Stimulated activated CD4-positive, alpha-beta T cell treated with anti-CD3 and anti-CD28 coated beads, Interleukin-2, amount 100 ng/mL, for 48 hours (primary cell): ENCODE data around the gene IL4R.

ENCODE experiments used
- DNase-seq, 2 donors: peaks; one replicate each; pipeline ENCODE4 v3.0.0-alpha.2; 2020

The IL4R gene

DNA sequence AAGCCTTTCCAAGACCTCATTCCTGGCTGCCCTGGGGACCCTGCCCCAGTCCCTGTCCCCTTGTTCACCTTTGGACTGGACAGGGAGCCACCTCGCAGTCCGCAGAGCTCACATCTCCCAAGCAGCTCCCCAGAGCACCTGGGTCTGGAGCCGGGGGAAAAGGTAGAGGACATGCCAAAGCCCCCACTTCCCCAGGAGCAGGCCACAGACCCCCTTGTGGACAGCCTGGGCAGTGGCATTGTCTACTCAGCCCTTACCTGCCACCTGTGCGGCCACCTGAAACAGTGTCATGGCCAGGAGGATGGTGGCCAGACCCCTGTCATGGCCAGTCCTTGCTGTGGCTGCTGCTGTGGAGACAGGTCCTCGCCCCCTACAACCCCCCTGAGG lies 49.5 kb downstream of the IL4R start:
- DNase-seq, result no peak

- no peak for DNase-seq
Observed at GRCh38 chr16:27363797-27364196, 50.0 kb downstream of the IL4R start.

DNA sequence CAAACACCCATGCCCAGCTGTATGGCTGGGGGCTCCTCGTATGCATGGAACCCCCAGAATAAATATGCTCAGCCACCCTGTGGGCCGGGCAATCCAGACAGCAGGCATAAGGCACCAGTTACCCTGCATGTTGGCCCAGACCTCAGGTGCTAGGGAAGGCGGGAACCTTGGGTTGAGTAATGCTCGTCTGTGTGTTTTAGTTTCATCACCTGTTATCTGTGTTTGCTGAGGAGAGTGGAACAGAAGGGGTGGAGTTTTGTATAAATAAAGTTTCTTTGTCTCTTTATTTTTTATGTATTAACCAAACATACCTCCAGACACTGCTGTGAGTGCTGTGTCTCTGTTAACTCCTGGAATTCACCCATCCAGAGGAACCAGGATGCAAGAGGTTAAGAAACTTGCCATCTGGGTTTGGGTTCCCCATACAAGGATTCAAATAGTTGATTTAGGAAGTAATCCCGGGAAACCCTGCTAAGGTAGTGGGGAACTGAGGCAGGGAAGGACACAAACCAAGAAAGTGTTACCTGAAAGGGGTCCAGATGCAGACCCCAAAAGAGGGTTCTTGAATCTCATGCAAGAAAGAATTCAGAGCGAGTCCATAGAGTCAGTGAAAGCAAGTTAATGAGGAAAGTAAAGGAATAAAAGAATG lies 50.8 kb downstream of the IL4R start:
- no peak for DNase-seq

DNA sequence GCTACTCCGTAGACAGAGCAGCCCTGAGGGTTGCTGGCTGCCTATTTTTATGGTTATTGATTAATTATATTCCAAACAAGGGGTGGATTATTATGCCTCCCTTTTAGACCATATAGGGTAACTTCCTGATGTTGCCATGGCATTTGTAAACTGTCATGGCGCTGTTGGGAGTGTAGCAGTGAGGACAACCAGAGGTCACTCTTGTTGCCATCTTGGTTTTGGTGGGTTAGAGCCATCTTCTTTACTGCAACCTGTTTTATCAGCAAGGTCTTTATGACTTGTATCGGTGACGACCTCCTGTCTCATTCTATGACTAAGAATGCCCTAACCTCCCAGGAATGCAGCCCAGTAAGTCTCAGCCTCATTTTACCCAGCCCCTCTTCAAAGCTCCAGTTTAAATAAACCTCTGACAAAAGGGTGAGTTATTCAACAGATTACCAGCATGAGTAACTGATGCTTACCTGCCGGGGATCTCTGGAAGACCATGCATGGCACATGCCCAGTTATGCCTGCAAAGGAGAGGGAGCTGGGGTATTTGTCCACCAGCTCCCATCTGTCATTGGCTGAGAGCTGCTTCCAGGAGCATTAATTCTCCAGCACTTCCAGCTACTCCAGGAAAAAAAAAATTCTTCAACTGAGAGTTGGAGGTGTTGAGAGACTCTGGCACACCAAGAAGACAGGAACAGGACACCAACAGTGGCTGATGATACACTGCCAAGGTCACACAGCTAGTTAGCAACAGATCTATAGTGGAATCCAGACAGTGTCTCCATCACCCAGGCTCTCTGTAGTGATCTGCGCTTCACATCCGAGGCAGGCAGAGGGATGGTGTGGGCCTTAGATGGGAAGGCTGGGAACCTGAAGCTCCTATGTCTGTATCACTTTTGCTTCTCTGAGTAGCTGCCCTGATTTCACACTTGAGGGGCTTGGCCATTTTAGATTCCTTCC lies 51.6 kb downstream of the IL4R start:
- DNase-seq, result no peak

GRCh38 chr16:27366687-27367460 lies 53.1 kb downstream of the IL4R start:
- DNase-seq, result no peak

DNA sequence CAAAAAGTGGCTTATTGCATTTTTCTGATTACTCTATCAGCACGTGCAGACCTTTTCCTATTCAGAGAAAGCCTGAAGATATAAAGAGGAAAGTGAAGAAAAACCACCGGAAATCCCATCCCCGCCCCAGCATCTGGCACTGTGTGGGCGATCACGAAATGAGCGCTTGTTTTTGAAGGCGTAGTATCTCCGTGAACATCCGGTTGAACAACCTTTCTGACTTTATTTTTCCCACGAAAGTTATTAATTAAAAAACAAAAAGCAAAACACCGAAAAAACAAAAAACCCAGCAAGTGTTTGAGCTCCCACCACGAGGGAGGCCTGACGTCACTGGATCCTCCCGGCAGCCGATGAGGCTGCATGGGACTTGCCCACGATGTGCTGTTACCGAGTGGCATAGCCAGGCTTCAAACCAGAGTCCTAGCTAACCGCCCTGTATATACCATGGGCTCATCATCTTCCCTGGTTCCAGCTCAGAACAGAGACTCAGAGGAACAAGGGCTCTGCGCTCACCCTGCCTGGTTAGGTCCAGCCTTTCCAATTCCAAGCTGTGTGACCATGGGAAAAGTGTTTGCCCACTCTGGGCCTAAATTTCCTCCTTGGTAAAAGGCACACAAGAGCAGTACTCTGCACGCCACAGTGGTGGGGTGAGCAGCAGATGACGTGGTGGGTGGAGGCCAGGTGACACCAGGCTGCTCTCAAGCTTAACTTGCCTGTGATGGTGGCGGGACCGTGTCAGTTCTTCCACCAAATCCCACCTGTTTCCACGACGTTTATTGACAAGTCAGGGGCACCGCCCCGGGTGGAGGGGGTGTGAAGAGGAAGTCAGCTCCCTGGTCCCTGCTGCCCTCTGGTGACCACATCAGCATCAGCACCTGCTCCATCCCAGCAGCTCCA lies 53.9 kb downstream of the IL4R start:
- DNase-seq, result peak; percentile 78

GRCh38 chr16:27368358-27368722 lies 54.6 kb downstream of the IL4R start:
- DNase-seq, result no peak

- no peak for DNase-seq
Observed at GRCh38 chr16:27369806-27370205, 56.0 kb downstream of the IL4R start.

DNA sequence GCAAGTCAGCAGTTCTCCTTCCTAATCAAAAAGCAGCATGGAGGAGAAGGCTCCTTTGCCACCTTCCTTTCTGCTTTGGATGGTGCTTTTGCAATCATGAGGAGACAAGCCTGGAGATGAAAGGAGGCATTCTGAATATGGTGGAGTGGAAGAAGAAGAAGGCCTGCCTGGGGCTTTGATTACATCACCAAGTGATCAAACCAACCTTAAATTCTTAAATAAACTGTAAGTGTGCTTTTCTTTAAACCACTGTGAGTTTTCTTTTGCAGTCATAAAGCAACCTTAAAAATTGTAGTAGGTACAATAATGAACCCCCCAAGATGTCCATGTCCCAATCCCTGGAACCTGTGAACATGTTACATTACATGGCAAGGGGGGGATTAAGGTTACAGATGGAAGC lies 56.5 kb downstream of the IL4R start:
- no peak for DNase-seq

DNA sequence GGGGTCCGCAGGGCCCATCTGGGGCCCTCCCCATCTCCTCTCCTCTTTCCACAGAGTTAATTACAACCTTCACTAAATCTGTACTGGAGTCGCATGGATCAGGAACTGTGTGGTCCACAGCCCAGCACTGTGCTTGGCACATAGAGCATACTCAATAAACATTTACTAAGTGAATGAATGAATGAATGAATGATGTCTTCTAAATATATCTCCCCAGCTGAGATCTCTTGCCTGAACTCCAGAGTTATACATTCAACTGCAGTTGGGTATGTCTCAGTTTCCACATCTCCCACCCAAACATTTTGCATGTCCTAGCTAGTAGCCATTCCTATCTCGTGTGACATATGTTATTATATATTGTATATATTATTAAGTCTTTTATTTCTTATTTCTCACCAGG lies 59.5 kb downstream of the IL4R start:
- no peak for DNase-seq

GRCh38 chr16:27374221-27374803 lies 60.5 kb downstream of the IL4R start:
- no peak for DNase-seq

DNA sequence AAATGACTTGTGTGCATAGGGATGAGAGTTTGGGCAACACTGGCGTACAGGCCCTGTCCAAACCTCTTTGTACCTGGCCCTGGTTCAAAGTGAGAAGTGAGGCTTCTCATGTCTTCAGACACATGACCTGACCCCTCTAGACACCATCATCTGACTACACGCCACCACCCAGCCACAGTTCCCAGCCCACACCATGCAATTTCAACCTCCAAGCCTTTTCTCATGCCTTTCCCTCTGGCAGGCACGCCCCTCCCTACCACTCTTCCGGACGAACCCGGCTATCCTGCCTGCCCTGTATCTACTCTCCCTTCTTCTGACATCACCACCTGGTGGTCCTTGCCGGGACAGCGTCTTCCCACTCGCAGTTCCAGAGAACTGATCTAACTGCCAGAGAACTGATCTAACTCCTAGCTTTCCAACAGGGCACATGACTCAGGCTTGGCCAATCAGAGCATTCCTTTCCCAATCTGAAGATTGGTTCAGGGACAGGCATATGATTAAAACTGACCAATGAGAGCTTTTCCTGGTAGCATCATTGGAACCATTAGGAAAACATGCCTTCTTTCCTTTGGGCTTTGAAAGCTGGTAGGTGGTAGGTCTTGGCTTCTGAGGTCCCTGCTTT lies 61.1 kb downstream of the IL4R start:
- DNase-seq, result peak; percentile 48 to 60

GRCh38 chr16:27377666-27378485 lies 64.1 kb downstream of the IL4R start:
- no peak for DNase-seq

- no peak for DNase-seq
Observed at GRCh38 chr16:27378871-27379481, 65.2 kb downstream of the IL4R start.

DNA sequence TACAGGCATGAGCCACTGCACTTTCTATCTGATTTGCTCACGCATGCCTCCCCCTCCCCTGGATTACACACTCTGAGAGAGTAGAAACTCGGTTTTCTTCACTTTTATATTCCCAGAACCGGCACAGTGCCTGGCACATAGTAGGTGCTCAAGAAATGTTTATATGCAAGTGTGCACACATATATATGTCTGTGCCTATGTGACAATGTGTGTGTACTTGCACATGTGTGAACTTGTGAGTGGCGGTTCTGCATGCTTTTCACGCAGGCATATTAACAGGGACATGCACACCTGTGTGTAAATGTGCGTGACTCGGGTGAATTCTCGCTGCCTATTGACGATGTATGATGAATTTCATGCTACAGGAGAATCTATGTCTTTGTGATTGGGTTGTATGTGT lies 66.1 kb downstream of the IL4R start:
- DNase-seq, result no peak

DNA sequence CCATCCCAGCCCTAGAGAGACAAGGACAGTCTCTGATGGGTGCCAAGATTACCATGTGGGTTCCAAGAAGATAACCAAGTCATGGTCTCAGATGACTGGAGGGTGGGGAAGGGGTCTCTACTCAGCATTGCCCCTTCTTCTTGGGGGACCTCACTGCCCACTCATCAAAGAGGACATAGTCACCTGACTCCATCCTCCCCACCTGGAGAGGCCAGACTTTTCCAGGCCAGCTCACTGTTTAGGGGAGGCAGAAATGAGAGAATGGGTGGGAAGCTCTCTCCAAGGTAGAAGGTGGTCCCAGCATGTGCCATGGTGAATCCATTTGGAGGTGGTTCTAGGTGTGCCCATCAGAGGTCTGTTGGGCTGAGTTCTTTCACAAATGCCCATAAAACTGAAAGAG lies 67.5 kb downstream of the IL4R start:
- DNase-seq, result no peak

GRCh38 chr16:27381974-27382855 lies 68.4 kb downstream of the IL4R start:
- no peak for DNase-seq

DNA sequence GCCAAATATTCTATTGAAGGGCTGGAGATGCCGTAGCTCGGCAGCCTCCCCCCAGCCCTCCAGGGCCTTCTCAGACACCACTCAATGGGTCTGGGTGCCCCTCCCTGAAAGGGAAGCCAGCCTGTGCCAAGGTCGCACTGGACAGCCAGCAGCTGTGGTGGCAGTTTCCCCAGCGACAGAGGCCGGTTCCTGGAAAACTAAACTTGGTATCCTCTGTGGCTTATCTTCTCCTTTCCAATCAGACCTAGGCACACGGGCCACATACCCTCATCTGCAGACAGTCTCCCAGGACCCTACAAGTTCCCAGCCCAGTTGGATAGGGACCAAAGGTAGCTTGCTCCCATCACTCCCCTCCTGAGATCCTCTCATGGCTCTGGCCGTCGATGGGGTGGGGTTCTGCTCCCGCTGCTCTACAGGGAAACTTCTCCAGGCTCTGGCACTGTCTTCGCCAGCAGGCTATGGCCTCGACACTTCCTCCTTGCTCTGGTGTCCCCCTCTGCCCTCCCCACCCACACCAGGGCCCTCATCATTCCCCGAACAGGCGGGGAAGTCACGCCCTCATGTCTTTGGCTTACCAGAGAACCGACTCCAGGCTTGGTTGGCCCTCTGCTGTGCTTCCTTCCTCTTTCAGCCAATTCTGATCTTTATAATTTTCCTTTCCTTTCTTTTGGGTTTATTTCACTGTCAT lies 69.9 kb downstream of the IL4R start:
- no peak for DNase-seq

DNA sequence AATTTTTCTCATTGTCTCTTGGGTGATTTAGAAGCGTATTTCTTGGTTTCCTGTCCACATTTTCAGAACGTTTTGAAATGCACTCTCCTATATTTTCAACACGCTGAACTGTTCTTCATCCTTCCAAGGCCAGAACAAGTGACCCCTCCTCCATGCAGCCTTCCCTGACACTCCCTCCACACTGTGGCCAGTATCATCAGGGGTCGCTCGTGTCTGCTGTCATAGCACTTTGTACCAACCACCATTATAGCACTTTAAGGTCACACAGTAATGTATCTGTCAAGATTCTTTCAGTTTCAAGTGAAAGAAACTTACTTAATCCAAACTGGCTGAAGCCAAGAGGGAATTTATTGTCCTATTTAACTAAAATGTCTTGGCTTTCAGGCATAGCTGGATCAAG lies 70.7 kb downstream of the IL4R start:
- no peak for DNase-seq
